Mucosa of descending colon (tissue), 3 donors: ENCODE results near the gene KRT32. TPM values are rescaled to one million over a fixed set of nuclear protein-coding genes. Genes with fewer than 3 reads are reported as not detected.

Experiments used
- ATAC-seq: fragments of 200-7000 bp; cut with Tn5 transposase; one replicate; pipeline ENCODE4 v1.9.1; 2020; ENCODE audit warnings: mild to moderate bottlenecking, moderate library complexity
- DNase-seq, 3 donors: peaks; one replicate each; pipeline ENCODE4 v3.0.0-alpha.2; 2020
- H3K36me3 ChIP-seq: fragments of 200-600 bp; one replicate; pipeline ENCODE4 v1.8.0; 2021; ENCODE audit warnings: low read depth, mild to moderate bottlenecking
- H3K4me1 ChIP-seq: fragments of 200-600 bp; one replicate; pipeline ENCODE4 v1.8.0; 2021; ENCODE audit warnings: low read depth, mild to moderate bottlenecking
- H3K4me3 ChIP-seq: fragments of 200-600 bp; one replicate; pipeline ENCODE4 v1.8.0; 2021; ENCODE audit warnings: mild to moderate bottlenecking
- H3K9me3 ChIP-seq: fragments of 200-600 bp; one replicate; pipeline ENCODE4 v1.8.0; 2021; ENCODE audit warnings: mild to moderate bottlenecking
- intact Hi-C, 2 donors: fragments of 100-400 bp; cut with DNase I in 1 of 2; cut with micrococcal nuclease in 1 of 2; formaldehyde crosslinking; loops; one replicate each; pipeline versions ENCODE4 v1.11.0 to v1.11.1; 2022; cut with DNase I, micrococcal nuclease
- total RNA-seq, 3 donors: library from RNA; stranded (reverse); fragmentation: NEBNext Ultra II Directional in 2 of 3; extraction: Animal tissue kit (Norgen Biotek cat#: 25700) in 2 of 3; gene quantifications; one replicate each; pipeline versions ENCODE4 v1.2.1 to v1.2.4, GENCODE V29; 2021 to 2023
- TF ChIP-seq, protein P1 (sequence below): fragments of 200-600 bp; IDR thresholded peaks from one replicate; pipeline ENCODE4 v1.8.0; 2022; ENCODE audit warnings: antibody characterized with exemption, mild to moderate bottlenecking
- donor health status: DM: no; HTN: no; CAD: no; lungs with moderate emphysema.
- donor health status: DM: no; HTN: no; CAD: no.
- donor health status: DM: no; HTN: yes; CAD: no.

Gene KRT32
- total RNA-seq, 3 donors from 2014 or later = not detected

DNA sequence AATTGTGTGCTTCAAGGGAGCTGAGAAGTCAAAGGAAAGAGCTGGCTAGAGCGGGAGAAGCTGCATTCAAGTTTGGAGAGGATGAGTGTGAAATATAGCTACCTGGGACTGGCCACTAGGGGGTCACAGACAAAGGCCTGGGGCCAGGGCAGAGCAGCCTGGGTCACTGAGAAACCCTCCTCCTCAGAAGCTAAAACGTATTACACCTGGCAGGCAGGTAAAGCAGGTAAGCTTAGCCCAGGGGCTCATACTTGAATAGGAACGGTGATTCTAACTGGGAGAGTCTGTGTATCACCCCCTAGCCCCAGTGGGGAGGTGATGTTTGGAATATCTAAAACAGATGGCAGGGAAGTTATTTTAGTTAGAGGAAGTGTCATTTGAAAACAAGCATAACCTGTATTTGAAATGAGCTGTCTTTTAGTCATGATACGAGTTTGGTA is 49.6 kb downstream of the KRT32 start:
- no peaks in the 10 kb centered on the region for H3K36me3 ChIP-seq
- TF ChIP-seq, protein P1, sequence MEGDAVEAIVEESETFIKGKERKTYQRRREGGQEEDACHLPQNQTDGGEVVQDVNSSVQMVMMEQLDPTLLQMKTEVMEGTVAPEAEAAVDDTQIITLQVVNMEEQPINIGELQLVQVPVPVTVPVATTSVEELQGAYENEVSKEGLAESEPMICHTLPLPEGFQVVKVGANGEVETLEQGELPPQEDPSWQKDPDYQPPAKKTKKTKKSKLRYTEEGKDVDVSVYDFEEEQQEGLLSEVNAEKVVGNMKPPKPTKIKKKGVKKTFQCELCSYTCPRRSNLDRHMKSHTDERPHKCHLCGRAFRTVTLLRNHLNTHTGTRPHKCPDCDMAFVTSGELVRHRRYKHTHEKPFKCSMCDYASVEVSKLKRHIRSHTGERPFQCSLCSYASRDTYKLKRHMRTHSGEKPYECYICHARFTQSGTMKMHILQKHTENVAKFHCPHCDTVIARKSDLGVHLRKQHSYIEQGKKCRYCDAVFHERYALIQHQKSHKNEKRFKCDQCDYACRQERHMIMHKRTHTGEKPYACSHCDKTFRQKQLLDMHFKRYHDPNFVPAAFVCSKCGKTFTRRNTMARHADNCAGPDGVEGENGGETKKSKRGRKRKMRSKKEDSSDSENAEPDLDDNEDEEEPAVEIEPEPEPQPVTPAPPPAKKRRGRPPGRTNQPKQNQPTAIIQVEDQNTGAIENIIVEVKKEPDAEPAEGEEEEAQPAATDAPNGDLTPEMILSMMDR = no peak
- intact Hi-C loops = no loop called here
- DNase-seq = peak in 1 of 3 donors; percentile 14
- ATAC-seq = peak; percentile 46
- no peaks in the 10 kb centered on the region for H3K9me3 ChIP-seq
- no peak overlapping the region for H3K4me3 ChIP-seq
- no peaks in the 10 kb centered on the region for H3K4me1 ChIP-seq

DNA sequence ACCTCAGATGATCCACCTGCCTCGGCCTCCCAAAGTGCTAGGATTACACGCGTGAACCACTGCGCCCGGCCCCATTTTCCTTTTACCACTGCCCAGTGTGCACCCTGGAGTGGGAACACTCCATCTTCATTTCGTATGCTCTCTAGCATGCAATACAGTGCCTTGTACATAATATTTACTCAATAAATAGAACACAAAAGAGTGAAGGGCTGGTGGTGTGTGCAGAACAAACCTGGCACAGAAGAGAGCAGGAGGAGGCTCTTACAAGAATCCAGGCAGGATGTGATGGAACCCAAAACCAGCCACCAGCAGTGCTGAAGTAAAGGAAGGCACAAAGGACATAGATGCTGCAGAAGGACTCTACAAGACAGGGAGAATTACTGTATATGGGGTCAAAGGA is 50.1 kb downstream of the KRT32 start:
- H3K4me3 ChIP-seq = no peak overlapping the region
- H3K4me1 ChIP-seq = no peaks in the 10 kb centered on the region
- TF ChIP-seq, protein P1 = no peak
- intact Hi-C loops = no loop called here
- no peaks in the 10 kb centered on the region for H3K9me3 ChIP-seq
- no peaks in the 10 kb centered on the region for H3K36me3 ChIP-seq
- ATAC-seq (no peak), DNase-seq (no peak)

DNA sequence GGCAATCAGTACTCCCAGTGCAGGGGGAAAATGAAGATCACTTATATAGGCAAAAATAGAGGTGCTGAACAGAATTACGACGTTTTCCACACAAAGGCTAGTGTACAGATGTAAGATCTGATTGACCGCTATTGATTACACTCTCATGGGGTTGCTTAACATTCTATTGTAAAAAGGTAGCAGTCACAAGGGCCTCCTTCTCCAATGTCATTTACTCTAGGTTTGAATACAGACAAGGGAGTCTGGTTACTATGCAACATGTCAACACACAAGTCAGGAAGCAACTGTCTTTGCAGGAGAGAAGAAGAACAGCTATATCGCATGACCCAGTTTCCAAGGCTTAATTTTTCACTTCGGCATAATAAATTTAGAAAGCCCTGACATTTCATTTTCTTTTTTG is 50.7 kb downstream of the KRT32 start:
- DNase-seq (no peak), ATAC-seq (no peak)
- TF ChIP-seq, protein P1 = no peak
- Histone ChIP-seq H3K4me1 (no peaks in the 10 kb centered on the region), H3K9me3 (no peaks in the 10 kb centered on the region), H3K36me3 (no peaks in the 10 kb centered on the region), H3K4me3 (no peak overlapping the region)
- intact Hi-C loops = no loop called here

DNA sequence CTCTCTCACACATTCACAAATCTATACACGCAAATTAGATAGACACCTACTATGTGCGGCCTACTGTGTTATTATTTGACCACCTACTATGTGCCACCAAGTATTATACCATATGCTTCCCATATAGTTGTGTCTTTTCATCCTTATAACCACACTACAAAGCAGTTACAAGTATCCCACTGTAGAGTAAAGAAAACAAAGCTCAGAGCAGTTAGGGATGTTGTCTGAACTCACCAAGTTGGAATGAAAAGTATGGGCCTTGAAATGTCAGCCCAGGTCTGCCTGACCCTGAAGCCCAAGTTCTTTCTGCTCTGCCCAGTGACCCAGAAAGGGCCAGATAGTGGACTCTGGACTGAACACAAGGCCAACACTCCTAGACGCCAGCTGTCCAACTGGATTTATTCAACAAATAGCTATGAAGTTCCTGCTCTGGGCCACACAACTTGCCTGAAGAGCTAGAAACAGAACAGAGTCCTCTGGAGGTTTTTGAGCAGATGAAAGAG is 51.3 kb downstream of the KRT32 start:
- DNase-seq (no peak), ATAC-seq (no peak)
- no peaks in the 10 kb centered on the region for H3K36me3 ChIP-seq
- no peaks in the 10 kb centered on the region for H3K9me3 ChIP-seq
- no peaks in the 10 kb centered on the region for H3K4me1 ChIP-seq
- TF ChIP-seq, protein P1 = no peak
- intact Hi-C loops = no loop called here
- H3K4me3 ChIP-seq = no peak overlapping the region

DNA sequence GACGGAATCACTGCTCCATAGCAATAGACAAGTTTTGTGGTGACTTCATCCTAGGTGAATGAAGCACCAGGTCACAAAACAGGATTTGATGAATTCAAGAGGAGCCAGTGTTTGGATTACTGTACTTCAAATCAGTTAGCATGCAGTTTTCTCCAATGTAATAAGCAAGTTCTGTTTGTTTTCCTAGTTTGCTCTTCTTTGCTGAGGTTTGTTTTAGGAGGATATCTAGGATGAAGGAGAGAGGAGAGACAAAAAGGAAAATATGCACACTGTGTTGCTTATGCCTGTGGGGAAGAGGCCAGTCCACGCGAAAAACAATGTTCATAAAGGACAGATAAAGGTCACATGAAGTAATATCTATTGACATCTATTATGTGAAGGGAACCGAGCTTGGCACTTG is 51.8 kb downstream of the KRT32 start:
- TF ChIP-seq, protein P1 = no peak
- Histone ChIP-seq H3K4me1 (no peaks in the 10 kb centered on the region), H3K9me3 (no peaks in the 10 kb centered on the region), H3K4me3 (no peak overlapping the region), H3K36me3 (no peaks in the 10 kb centered on the region)
- no peak for ATAC-seq
- no peak for DNase-seq
- intact Hi-C loops = no loop called here

DNA sequence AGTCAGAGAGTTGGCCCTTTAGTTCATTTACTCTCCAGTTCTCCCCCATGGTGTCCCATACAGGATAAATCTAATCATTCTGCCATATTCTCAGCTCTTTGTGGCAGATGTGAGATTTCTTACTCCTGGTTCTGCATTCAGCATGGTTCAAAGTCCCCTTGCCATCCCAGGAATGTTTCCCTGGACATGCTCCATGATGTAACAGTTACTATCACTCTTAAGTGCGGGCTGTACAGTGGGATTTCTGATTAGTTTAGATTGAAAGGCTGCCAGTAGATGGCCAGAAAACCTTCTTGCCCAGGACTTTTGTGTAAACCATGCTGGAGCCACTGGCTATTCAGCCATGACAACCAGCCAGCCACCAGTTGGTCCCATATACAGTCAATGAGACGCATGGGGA is 53.2 kb downstream of the KRT32 start:
- Histone ChIP-seq H3K36me3 (no peaks in the 10 kb centered on the region), H3K4me1 (no peaks in the 10 kb centered on the region), H3K9me3 (no peaks in the 10 kb centered on the region), H3K4me3 (no peak overlapping the region)
- no peak for DNase-seq
- TF ChIP-seq, protein P1 = no peak
- intact Hi-C loops = no loop called here
- no peak for ATAC-seq
